ENCODE results near the gene RNF44. TPM values are rescaled to one million over a fixed set of nuclear protein-coding genes. Genes with fewer than 3 reads are reported as not detected.

Gene RNF44
- total RNA-seq, 2 experiments from 2014 or later, result 61.2 to 164 TPM

GRCh38 chr5:176533894-176534611 lies 3.1 kb downstream of the RNF44 start:
- BruUV-seq (replicated peaks), result no TSS peak
- Histone ChIP-seq H2AFZ (ENCODE audit: low read length) (no peak overlapping the region), H3K27ac (ENCODE audit: low read depth, low read length, poor library complexity, severe bottlenecking) (peak overlapping the region; percentile 99), H3K4me1 (ENCODE audit: insufficient read depth, low read length, poor library complexity, severe bottlenecking) (peaks cover 71% of the 10 kb centered on the region), H3K79me2 (ENCODE audit: insufficient read depth, low read depth, low read length) (peaks cover 50% of the 10 kb centered on the region), H3K4me3 (ENCODE audit: low read depth, low read length, poor library complexity, severe bottlenecking) (peak overlapping the region; percentile 79), H3K9me2 (ENCODE audit: insufficient read depth, low read length) (no peaks in the 10 kb centered on the region), H3K4me2 (ENCODE audit: low read length) (peak overlapping the region; percentile 95), H4K20me1 (ENCODE audit: insufficient read depth, low read length) (0 out of 2 replicates have a peak, but pooled peaks cover 7% of the 10 kb centered on the region), H3K9me3 (ENCODE audit: low read length) (no peaks in the 10 kb centered on the region), H3K36me3 (ENCODE audit: insufficient read depth, low read length) (peaks cover 61% of the 10 kb centered on the region)
- POLR2A ChIA-PET, result interaction anchor here (0.6 to 2.8 kb wide), 7 partner anchors 8 to 129 kb away, joined by 3 to 9 read pairs (median 3); no protein-coding TSS in a partner anchor
- TF ChIP-seq CTCF (conservative IDR thresholded peaks at IDR 0.05; ENCODE audit: low read length) (peak; percentile 46), EZH2phosphoT487 (IDR thresholded peaks at IDR 0.05; ENCODE audit: borderline replicate concordance, low read depth, low read length) (no peak)
- peak; percentile 77 for DNase-seq (ENCODE audit: low spot score)
- intact Hi-C loops (cut with micrococcal nuclease; ENCODE audit: unreplicated experiment), result loop anchor here (10.0 kb wide), 1 partner anchor 471 kb away; the partner anchor contains the start of gene UIMC1
- CTCF ChIA-PET (ENCODE audit: unreplicated experiment), result interaction anchor here (0.6 to 0.9 kb wide), 2 partner anchors 13 to 485 kb away, joined by 3 read pairs; no protein-coding TSS in a partner anchor

GRCh38 chr5:176533390-176533789 lies 3.8 kb downstream of the RNF44 start:
- BruUV-seq (replicated peaks), result no TSS peak
- intact Hi-C loops (cut with micrococcal nuclease; ENCODE audit: unreplicated experiment), result loop anchor here (10.0 kb wide), 1 partner anchor 471 kb away; the partner anchor contains the start of gene UIMC1
- H3K4me1 ChIP-seq (ENCODE audit: insufficient read depth, low read length, poor library complexity, severe bottlenecking), result peaks cover 71% of the 10 kb centered on the region
- ChIA-PET CTCF (ENCODE audit: unreplicated experiment) (interaction anchor here (0.9 kb wide), 1 partner anchor 13 kb away, joined by 3 read pairs; no protein-coding TSS in a partner anchor), POLR2A (interaction anchor here (0.6 to 1.0 kb wide), 5 partner anchors 9 to 56 kb away, joined by 3 to 5 read pairs (median 3); no protein-coding TSS in a partner anchor)
- no peaks in the 10 kb centered on the region for H3K9me2 ChIP-seq (ENCODE audit: insufficient read depth, low read length)
- H3K4me3 ChIP-seq (ENCODE audit: low read depth, low read length, poor library complexity, severe bottlenecking), result peak overlapping the region; percentile 79
- TF ChIP-seq EZH2phosphoT487 (IDR thresholded peaks at IDR 0.05; ENCODE audit: borderline replicate concordance, low read depth, low read length) (no peak), CTCF (conservative IDR thresholded peaks at IDR 0.05; ENCODE audit: low read length) (no peak)
- H2AFZ ChIP-seq (ENCODE audit: low read length), result no peak overlapping the region
- peaks cover 50% of the 10 kb centered on the region for H3K79me2 ChIP-seq (ENCODE audit: insufficient read depth, low read depth, low read length)
- H3K4me2 ChIP-seq (ENCODE audit: low read length), result peak overlapping the region; percentile 95
- peak overlapping the region; percentile 99 for H3K27ac ChIP-seq (ENCODE audit: low read depth, low read length, poor library complexity, severe bottlenecking)
- H3K36me3 ChIP-seq (ENCODE audit: insufficient read depth, low read length), result peaks cover 67% of the 10 kb centered on the region
- no peaks in the 10 kb centered on the region for H3K9me3 ChIP-seq (ENCODE audit: low read length)
- H4K20me1 ChIP-seq (ENCODE audit: insufficient read depth, low read length), result 0 out of 2 replicates have a peak, but pooled peaks cover 7% of the 10 kb centered on the region
- DNase-seq (ENCODE audit: low spot score), result peak; percentile 45
